GM21723 (cell line): Measurements from ENCODE around the gene GABRQ.
"Not testable (repeated sequence)": the region's sequence is repeated elsewhere in the genome, so short reads cannot be mapped to it uniquely, and the experiment has no call there.

Experiments
- ATAC-seq: cut with Tn5 transposase; IDR thresholded peaks from one replicate; pipeline ENCODE4 v1.9.1; 2021; ENCODE audit warnings: mild to moderate bottlenecking, moderate library complexity; ENCODE audit not compliant: unreplicated experiment

Gene GABRQ

DNA sequence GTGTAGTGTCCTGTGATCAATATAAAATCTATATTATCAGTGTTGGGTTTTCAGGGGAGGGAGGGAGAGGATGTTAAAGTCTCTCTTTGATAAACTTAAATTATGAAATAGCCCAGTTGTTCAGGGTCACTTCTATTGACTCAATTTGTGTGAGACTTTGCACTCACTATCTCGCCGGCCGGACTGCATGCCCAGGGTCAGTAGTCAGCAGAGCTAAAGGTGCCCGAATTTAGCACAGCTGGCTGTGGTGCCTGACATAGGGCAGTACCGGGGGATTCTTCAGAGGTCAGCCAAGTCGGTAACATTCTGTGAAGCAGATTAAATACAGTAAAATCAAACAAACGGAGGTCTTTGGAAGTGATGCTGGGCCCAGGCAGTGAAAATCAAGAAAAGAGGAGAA lies 19.2 kb downstream of the GABRQ start:
- no peak for ATAC-seq

DNA sequence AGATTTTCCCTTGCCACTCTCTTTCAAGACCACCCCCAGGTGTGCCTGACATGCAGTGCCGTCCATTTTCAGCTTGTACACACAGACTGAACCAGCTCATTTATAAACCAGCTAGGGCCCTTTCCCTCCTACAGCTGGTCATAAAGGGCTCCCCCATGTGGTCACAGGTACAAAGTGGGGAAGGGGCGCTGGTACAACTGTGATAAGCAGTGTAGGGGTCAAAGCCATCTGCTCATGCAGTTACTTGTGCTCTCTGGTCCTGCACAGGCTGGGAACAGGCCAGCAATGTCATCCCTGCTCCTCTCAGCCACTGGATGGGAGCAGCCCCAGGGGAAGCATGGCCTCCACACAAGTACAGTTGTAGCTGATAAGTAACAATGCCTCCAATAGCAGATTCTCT lies 20.6 kb downstream of the GABRQ start:
- ATAC-seq: no peak

DNA sequence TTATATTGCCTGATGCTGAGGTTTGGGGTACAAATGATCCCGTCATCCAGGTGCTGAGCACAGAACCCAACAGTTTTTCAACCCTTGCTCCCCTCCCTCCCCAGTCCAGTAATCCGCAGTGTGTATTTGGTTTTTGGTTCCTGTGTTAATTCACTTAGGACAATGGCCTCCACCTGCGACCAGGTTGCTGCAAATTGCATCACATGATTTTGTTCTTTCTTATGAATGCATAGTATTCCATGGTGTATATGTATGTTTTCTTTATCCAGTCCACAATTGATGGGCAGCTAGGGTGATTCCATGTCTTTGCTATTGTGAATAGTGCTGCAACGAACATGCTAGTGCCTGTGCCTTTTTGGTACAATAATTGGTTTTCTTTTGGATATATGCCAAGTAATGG lies 25.4 kb downstream of the GABRQ start:
- ATAC-seq: no peak

DNA sequence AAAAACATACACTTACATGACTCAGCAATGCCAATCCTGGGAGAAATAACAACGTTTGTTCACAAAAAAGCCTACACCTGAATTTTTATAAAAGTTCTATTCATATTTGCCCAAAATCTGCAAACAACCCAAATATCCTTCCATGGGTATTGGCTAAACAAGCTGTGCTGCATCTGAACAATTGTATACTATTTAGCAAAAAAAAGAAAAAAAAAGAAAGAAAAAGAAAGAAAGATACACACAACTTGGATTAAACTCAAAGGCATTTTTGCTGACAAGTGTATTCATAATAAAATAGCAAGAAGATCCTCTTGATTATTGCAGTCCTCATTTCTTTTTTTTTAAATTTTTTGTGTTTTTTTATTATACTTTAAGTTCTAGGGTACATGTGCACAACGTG lies 36.4 kb downstream of the GABRQ start:
- ATAC-seq: no peak

DNA sequence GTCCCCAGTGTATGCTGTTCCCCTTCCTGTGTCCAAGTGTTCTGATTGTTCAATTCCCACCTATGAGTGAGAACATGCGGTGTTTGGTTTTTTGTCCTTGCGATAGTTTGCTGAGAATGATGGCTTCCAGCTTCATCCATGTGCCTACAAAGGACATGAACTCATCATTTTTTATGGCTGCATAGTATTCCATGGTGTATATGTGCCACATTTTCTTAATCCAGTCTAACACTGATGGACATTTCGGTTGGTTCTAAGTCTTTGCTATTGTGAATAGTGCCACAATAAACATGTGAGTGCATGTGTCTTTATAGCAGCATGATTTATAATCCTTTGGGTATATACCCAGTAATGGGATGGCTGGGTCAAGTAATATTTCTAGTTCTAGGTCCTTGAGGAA lies 37.0 kb downstream of the GABRQ start:
- not testable (repeated sequence) for ATAC-seq

DNA sequence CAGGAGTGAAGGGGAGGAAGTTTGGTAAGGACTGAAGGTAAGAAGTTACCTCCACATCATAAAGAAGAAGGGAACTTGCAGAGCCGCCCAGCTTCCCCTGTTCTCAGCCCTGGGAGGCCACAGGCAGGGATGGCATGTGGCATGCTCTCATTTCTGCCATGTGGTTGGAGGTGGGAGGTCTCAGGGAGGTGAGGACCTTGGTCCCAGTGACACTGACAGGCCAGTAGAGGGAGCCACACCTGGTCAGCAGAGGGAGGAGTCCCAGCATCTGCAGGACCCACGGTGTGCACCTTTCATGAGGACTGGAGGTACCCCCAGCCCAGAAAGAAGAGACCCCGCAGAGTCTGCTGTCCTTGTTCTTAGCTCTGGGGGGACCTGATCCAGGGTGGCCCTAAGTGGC lies 43.3 kb downstream of the GABRQ start:
- peak; percentile 88 for ATAC-seq

DNA sequence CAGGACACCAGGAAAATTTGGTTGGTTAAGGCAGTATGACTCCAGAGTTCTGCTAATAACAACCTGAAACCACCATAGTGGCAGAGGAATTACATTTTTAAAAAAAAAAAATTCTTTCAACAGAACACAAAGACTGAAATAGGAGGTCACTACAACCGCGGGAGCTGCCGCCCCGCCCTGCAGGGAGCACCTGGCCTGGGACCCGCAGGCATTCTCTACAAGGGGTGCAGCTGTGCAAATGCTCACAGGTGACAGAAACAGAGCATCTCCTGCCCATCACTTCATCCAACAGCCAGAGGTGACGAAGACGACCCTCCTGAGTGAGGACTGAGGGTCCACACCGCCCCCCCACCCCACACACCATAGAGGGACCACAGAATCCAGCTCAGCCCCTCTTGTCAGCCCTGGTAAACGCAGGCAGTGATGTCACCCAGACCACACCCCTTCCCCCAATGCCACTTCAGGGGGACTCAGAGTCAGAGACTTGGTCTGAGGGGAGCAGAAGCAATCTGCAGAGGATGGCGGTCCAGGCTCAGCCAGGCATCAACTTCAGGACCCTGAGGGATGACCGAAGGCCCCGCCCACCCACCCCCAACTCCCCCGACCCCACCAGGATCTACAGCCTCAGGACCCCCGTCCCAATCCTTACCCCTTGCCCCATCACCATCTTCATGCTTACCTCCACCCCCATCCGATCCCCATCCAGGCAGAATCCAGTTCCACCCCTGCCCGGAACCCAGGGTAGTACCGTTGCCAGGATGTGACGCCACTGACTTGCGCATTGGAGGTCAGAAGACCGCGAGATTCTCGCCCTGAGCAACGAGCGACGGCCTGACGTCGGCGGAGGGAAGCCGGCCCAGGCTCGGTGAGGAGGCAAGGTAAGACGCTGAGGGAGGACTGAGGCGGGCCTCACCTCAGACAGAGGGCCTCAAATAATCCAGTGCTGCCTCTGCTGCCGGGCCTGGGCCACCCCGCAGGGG lies 60.5 kb downstream of the GABRQ start, which contains the start of gene MAGEA3:
MAGEA3 (plus strand) TSS at position 843 of the 980 bp plus-strand sequence. CDS start 2,039 bp downstream, outside the sequence.
- not testable (repeated sequence) for ATAC-seq

DNA sequence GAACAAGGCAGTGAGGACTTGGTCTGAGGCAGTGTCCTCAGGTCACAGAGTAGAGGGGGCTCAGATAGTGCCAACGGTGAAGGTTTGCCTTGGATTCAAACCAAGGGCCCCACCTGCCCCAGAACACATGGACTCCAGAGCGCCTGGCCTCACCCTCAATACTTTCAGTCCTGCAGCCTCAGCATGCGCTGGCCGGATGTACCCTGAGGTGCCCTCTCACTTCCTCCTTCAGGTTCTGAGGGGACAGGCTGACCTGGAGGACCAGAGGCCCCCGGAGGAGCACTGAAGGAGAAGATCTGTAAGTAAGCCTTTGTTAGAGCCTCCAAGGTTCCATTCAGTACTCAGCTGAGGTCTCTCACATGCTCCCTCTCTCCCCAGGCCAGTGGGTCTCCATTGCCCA lies 62.7 kb downstream of the GABRQ start:
- not testable (repeated sequence) for ATAC-seq

DNA sequence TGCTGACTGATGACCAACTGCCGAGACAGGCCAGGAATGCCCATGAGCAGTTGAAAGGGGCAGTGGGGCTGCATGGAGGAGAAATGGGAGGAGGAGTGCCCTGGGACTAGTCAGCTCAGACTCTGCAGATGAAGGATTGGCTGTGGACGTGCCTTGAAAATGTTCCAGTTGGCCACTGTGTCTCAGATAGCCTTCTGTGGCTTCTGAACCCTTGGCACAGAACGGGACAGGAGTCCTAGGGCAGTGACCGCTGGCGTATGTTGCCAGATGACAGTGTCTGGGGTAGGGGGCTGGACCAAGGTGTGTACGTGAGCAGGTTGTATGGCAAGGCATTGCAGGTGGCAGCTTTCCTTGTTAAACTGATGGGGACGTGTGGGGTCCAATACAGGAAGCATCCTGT lies 68.8 kb downstream of the GABRQ start:
- not testable (repeated sequence) for ATAC-seq
